ENCODE results near the gene TECTB.
"Not testable (repeated sequence)": the region's sequence is repeated elsewhere in the genome, so short reads cannot be mapped to it uniquely, and the experiment has no call there.

TECTB gene

GRCh38 chr10:112283100-112283499 is at the start of gene TECTB:
TECTB (plus strand) TSS chr10:112283400; CDS start chr10:112283735, 335 bp downstream.
- DNase-seq (ENCODE audit: low read depth), result no peak

DNA sequence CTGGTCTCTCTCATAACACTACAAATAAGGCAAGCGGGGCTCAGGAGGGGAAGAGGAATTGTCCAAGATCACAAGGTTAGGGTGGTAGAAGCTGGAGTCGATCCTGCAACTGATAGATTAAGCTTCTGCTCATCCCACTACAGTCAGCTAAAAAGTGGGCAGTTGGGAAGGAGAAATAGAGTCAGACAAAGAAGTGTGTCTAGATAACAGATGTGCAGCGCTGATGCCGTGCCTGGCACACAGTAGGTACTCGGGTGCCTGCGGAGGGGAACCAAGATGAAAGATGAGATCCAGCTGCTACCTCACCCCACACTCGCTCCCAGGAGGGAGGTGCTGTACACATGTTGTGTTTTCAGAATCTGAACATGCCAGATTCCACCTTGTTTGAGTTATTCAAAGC is 48.1 kb upstream of the TECTB start:
- DNase-seq (ENCODE audit: low read depth), result no peak

DNA sequence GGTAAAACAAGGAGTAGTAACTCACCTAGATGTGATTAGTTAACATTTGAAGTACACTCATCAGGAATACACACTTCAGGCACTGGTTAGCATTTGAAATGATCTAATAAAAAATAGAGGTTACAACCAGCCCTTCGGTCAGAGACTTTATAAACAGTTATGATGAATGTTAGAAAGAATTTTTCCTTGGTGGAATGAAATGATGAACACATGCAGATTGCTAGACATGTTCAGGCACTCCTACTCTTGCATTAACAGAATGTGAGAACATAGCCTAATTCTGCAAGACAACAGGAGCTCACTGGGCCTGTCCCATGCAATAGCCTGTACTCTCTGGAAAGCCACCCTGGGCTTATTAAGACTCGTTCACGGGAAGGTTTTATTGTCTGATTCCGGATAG is 47.3 kb upstream of the TECTB start:
- no peak for DNase-seq (ENCODE audit: low read depth)

- DNase-seq (ENCODE audit: low read depth), result no peak
Measured at GRCh38 chr10:112236486-112236885, 46.7 kb upstream of the TECTB start.

- no peak for DNase-seq (ENCODE audit: low read depth)
Measured at GRCh38 chr10:112239347-112239746, 43.9 kb upstream of the TECTB start.

DNA sequence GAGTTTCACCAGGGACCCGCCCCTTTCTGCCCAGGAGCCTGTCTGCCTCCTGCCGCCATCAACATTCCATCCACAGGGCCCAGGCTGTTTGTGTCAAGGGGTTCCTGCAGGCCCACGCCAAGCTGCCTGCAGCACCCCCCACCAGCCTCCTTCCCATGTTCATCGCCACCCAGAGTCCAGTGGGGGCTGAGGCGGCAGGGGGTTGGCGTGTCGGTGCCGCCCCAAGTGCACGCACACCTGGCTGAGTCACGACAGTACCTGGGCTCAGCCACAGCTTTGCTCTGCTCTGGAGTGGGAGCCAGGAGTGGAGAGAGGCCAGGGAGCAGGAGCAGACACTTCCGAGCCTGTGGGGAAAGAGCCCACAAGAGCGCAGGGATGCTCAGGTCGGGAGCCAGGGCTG is 42.8 kb upstream of the TECTB start:
- no peak for DNase-seq (ENCODE audit: low read depth)

DNA sequence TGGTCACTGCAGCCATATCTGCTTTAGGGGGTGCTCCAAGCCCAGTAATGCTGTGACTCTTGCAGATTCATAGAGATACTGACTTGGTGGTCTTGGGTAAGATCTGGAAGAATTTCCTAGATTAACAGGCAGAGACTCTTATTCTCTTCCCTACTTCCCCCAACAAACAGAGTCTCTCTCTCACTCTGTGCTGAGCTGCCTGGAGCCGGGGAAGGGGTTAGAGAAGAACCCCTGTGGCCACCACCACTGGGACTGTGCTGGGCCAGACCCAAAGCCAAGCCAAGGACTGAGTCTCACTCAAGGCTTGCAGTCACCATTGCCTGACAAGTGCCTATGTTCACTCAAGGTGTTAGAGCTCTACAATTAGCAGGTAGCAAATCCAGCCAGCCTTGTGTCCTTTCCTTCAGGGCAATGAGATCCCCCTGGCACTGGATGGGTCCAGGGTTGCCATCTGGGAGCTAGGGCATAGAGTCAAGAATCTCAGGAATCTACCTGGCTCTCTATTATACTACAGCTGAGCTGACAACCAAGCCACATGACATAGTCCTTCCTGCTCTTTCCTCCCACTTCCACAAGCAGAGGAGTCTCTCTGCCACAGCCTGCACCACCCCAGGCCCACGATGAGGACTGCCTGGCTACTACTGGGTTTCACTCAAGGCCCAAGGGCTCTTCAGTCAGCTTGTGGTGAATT is 41.4 kb upstream of the TECTB start:
- DNase-seq (ENCODE audit: low read depth), result no peak

DNA sequence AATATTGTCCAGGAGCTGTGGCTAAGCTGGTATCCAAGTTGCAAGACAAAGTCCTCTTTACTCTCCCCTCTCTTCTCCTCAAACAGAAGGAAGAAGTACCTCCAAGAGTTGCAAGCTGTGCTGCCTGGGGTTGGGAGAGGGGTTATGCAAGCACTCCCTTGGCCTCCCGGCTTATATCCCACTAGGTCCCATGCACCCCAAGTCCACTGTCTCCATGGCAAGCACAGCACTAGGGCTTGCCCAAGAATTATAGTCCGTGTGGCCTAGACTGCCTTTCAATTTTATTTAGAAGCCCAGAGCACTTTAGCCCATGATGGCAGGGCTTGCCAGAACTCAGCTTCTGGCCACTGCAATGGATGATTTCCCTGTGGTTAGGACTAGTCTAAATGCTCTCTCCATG is 40.4 kb upstream of the TECTB start:
- DNase-seq (ENCODE audit: low read depth), result no peak

- DNase-seq (ENCODE audit: low read depth), result no peak
Measured at GRCh38 chr10:112243713-112244112, 39.5 kb upstream of the TECTB start.

DNA sequence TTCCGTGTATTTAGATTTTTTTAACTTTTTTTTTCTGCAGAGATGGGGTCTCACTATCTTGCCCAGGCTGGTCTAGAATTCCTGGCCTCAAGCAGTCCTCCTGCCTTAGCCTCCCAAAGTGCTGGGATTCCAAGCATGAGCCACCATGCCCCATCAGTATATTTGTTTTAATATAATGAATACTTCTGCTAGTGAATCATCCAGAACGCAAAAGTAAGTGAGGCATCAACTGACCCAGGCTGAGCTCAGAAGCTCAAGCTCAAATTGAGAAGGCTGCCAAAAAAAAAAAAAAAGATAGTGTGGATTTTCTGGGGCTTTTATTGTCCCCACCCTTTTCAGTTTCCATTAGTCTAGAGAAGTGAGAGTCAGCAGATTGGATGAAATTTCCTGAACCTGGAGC is 39.0 kb upstream of the TECTB start:
- no peak for DNase-seq (ENCODE audit: low read depth)

DNA sequence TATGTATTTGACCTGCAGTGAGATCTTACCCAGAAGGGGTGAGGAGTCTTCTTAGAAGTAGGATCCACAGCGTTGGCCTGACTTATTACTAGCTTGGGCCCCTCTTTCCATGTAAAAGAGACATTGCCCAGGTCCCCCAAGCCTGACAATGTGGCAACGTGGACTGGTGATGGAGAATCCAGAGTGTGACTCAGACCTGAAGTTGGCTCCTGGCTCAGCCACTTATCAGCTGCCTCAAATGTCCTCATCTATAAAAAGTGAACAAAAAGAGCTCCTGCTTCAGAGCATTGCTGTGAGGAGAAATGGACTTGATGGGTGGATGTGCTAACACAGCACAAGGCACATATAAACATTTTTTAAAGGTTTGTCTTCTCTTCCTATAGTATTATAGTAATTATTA is 35.4 kb upstream of the TECTB start:
- DNase-seq (ENCODE audit: low read depth), result no peak

DNA sequence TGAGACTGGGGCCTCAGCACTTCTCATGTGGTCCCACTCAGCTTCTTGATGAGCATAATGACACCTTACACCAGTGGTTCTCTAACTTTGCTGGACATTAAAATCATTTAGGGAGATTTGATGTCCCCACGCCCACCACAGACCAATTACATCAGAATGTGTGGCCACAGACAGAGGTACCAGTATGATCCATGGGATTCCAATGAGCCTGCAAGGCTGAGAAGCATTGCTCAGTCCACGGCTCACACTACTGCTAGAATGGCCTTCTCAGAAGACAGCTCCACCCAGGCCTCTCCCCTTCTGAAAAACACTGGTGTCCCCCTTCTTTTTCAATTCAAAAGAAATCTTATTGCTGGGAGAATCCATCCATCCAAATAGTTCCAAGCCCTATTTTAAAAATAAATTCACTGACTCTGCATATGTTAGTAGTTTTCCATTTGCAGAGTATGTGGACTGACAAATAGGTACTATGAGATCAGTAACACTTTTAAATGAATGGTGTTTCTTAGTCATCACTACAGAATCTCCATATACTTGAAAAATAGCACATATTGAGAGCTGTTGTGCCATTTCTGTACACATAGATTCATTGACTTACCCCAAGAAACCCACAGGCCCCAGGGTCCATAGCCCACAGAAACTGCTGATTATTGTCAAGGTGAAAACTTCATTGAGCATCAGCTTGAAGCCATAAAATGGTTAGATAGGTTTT is 34.5 kb upstream of the TECTB start:
- DNase-seq (ENCODE audit: low read depth), result no peak

DNA sequence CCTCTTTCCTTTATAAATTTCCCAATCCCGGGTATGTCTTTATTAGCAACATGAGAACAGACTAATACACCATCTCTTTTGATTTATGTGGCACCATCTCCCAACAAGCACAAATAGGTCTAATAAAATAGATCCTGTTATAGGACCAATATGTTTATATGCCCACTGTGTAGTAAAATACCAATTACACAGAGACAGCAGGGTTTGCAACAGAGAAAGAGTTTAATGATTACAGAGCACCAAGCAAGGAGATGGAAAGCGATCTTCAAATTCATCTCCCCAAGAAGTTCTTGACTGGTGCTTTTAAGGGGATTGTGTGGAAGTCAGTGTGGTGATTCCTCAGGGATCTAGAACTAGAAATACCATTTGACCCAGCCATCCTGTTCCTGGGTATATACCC is 33.5 kb upstream of the TECTB start:
- no peak for DNase-seq (ENCODE audit: low read depth)

GRCh38 chr10:112250555-112250954 is 32.6 kb upstream of the TECTB start:
- DNase-seq (ENCODE audit: low read depth), result peak; percentile 41

GRCh38 chr10:112251238-112251637 is 32.0 kb upstream of the TECTB start:
- not testable (repeated sequence) for DNase-seq (ENCODE audit: low read depth)

GRCh38 chr10:112258407-112258806 is 24.8 kb upstream of the TECTB start:
- DNase-seq (ENCODE audit: low read depth), result no peak

GRCh38 chr10:112259688-112260087 is 23.5 kb upstream of the TECTB start:
- DNase-seq (ENCODE audit: low read depth), result no peak

GRCh38 chr10:112260831-112261230 is 22.4 kb upstream of the TECTB start:
- no peak for DNase-seq (ENCODE audit: low read depth)

DNA sequence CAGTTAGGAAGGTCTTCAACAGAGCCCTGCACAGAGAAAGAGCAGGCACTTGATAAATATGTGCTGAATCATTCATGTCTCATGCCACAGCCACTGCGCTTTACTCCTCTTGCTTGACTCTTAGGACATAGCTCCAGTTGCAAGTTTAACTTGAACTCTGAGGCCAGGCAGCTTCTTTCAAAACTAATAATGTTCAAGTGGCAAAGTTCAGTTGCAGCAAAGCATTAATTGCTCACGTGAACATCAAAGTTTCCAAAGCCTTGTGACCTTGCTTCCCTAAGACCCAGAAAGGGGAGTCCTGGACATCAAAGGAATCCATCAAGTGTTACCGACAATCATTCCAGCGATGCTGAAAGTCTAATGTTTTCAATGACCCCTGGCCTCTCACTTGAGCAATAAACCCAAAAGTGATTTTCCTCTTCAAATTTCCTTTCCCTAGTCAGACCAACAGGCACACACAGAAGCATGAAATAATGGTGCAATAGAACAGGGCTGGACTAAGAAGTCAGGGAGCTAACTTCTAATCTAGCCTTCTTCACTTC is 21.8 kb upstream of the TECTB start:
- DNase-seq (ENCODE audit: low read depth), result peak; percentile 63

- DNase-seq (ENCODE audit: low read depth), result peak; percentile 3
Measured at GRCh38 chr10:112262546-112262945, 20.7 kb upstream of the TECTB start.

DNA sequence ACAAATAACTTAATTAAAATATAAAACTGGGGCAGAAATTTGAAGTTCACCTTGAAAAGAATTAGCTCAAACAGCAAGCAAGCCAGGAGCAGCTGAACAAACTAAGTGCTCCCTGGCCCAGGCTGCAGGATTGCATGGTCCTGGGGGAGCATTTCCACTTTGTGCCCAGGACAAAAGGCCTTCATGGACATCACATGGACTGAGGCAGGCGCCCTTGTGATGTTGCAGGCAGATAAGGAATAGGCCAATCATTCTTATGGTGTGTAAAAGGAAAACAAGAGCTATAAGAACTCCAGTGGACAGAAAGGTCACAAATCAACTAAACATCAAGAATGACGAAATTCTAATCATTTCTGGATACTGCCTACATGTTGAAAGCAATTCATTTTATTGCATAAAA is 17.5 kb upstream of the TECTB start:
- peak; percentile 67 for DNase-seq (ENCODE audit: low read depth)

DNA sequence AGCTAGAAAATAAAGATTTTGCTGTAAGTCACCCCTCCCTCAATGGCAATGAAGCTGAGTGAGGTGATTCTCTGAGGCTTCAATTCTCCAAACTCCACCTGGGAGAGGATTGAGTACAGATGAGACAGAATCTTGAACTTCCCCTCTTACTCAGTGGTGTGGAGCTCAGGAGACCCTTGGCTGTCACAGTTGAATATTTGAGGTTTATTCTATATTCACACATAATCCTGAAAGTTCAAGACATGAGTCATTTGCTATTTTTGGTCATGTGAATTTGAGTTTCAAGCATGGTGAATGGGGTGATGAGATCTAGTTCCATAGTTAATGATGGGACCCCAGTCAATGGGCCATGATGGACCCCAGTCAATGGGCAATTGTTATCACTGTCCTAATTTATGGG is 13.9 kb upstream of the TECTB start:
- DNase-seq (ENCODE audit: low read depth), result peak; percentile 30

- DNase-seq (ENCODE audit: low read depth), result peak; percentile 76
Measured at GRCh38 chr10:112271982-112272381, 11.2 kb upstream of the TECTB start.

GRCh38 chr10:112274831-112275230 is 8.4 kb upstream of the TECTB start:
- no peak for DNase-seq (ENCODE audit: low read depth)

All from amniotic epithelial cell (primary cell).